ENCODE data around the gene USP53.

USP53 gene

DNA sequence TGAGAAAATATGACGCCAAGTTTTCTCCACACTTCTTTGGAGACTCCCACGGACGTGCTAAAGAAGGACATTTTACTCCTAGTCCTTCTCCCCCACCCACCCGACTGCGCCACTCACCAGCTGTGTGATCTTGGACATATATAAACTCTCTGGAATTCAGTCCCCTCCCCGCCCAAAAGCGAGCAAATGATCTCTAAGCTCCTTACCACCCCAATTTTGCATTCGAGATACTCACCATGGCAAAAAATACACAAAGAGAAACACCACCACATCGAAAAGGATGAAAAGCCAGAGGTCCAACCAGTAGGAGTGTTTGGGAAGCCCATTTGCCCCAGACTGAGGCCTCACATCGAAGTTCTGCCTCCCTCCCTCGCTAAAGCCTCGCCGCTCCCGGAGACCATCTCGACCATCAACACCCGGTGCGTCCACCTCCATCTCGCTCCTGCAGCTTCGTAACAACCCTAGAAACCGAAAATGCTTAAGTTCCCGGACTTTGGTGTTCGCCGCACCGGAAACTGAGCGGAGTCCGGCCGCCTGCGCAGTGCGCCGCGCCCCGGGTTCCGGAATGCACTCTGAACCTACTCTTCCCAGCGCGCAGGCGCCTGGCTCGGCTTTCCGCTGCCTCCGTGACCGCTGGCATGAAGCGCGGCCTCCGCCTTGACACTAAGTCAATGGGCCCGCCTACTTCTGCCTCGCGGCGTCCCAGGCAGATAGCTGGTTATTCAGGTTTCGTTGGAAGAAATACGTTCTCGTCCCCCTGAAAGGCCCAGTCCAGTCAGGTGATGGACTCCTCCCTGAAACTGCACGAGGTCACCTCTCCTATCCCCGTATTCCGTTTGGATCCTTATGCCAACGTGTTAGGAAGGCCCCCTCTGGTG, 87.8 kb downstream of the USP53 start:
- TF ChIP-seq, protein P1, sequence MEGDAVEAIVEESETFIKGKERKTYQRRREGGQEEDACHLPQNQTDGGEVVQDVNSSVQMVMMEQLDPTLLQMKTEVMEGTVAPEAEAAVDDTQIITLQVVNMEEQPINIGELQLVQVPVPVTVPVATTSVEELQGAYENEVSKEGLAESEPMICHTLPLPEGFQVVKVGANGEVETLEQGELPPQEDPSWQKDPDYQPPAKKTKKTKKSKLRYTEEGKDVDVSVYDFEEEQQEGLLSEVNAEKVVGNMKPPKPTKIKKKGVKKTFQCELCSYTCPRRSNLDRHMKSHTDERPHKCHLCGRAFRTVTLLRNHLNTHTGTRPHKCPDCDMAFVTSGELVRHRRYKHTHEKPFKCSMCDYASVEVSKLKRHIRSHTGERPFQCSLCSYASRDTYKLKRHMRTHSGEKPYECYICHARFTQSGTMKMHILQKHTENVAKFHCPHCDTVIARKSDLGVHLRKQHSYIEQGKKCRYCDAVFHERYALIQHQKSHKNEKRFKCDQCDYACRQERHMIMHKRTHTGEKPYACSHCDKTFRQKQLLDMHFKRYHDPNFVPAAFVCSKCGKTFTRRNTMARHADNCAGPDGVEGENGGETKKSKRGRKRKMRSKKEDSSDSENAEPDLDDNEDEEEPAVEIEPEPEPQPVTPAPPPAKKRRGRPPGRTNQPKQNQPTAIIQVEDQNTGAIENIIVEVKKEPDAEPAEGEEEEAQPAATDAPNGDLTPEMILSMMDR (IDR thresholded peaks at IDR 0.05; ENCODE audit: insufficient read depth, missing control alignments): no peak
- peak; percentile 60 for DNase-seq (ENCODE audit: insufficient read length, low spot score)
- FAIRE-seq: no peak

DNA sequence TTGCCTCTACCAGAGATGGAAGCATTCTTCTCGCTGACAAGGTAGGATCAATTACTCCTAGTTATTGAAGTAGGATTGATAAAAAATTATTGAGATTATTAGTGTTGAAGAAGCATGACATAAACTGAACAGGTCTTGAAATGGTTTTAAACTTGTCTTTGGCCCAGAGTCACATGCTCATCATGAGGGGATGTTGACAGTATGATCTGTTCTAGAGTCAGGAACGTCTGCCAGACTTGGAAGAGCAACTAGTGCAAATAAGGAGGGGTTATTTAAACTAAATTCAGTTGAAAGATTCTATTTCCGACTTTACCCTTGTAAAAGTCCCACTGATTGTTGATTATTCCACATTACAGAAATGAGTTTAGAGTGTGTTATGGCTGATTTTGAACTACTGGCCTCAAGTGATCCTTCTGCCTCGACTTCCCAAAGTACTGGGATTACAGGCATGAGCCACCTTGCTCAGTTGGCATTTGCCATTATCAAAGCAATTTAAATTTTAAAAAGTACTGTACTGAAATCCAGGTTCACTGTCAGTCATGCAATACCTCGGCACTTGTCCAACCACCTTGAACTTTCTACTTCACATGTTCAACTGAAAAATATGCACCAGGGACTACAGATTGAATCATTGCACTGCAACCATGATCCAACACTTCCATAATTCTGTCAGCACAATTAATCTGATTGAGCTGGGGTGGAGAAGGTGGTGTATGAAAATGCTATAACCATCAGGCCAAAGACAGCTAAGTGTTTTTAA, 89.7 kb downstream of the USP53 start:
- DNase-seq (ENCODE audit: insufficient read length, low spot score) (no peak), FAIRE-seq (no peak)
- TF ChIP-seq, protein P1 (IDR thresholded peaks at IDR 0.05; ENCODE audit: insufficient read depth, missing control alignments): no peak

DNA sequence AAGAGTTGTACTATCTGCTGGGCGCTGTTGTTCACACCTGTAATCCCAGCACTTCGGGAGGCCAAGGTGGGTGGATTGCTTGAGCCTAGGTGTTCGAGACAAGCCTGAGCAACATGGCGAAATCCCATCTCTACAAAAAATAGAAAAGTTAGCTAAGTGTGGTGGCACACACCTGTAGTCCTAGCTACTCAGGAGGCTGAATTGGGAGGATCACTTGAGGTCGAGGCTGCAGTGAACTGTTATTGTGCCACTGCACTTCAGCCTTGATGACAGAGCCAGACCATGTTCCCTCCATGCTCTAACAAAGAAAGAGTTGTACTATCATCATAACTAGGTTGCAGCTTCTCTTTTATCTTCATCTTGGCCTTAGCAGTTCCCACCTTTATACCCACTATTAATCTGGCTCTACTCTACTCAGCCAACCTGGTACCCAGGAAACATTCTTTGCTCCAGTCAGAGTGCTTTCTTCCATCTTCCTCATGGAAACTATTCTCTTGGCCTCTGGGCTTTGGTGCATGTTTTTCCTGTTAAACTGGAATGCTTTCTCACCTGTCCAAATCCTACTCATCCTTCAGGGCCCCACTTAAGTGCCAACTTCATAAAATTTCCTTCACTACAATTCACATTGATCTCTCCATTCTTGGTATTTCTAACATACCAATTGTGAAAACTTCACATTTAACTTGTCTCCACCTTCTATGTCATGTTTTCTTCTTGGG, 91.2 kb downstream of the USP53 start:
- DNase-seq (ENCODE audit: insufficient read length, low spot score) (no peak), FAIRE-seq (no peak)
- TF ChIP-seq, protein P1 (IDR thresholded peaks at IDR 0.05; ENCODE audit: insufficient read depth, missing control alignments): no peak

DNA sequence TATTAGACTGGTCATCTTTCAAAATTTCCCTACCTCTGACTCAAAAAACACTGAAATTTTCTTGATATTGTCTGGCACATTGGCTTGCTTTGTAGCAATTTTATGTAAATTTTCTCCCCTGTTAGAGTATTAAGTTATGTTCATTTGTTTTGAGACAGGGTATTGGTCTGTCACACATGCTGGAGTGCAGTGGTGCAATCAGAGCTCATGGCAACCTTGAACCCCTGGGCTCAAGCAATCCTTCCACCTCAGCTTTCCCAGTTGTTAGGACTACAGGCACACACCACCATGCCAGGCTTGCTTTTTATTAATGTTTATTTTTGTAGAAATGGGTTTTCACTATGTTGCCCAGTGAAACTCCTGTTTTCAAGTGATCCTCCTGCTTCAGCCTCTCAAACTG, 91.9 kb downstream of the USP53 start:
- DNase-seq (ENCODE audit: insufficient read length, low spot score) (no peak), FAIRE-seq (no peak)
- TF ChIP-seq, protein P1 (IDR thresholded peaks at IDR 0.05; ENCODE audit: insufficient read depth, missing control alignments): no peak

- TF ChIP-seq, protein P1 (IDR thresholded peaks at IDR 0.05; ENCODE audit: insufficient read depth, missing control alignments): no peak
- no peak for DNase-seq (ENCODE audit: insufficient read length, low spot score)
- no peak for FAIRE-seq
These were observed 95.1 kb downstream of the USP53 start for GRCh38 chr4:119307606-119308005.

DNA sequence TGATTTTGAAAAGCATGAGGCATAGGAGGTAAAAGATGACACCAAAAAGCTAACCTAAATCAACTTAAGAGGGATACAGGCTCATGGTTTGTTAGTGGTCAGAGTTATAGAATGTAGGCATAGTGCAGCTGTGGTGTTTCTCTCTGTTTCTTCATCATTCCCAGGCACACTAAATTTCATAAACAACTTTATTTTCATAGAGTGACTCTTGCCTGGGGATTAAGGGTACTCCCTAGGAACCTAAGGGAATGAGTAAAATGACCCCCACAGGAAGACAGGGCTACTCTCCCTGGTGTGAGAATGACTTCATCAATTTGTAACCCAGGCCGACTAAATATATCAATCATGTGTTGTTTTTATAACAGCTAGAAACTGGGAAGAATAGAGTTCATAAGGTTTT, 98.3 kb downstream of the USP53 start:
- FAIRE-seq (no peak), DNase-seq (ENCODE audit: insufficient read length, low spot score) (no peak)
- TF ChIP-seq, protein P1 (IDR thresholded peaks at IDR 0.05; ENCODE audit: insufficient read depth, missing control alignments): no peak
